Measurements from ENCODE around the gene REEP3.

The REEP3 gene

GRCh38 chr10:63670291-63670898 is 149.2 kb downstream of the REEP3 start:
- DNase-seq = no peak

- DNase-seq = no peak
Observed at GRCh38 chr10:63671317-63671937, 150.2 kb downstream of the REEP3 start.

GRCh38 chr10:63672491-63672890 is 151.3 kb downstream of the REEP3 start:
- no peak for DNase-seq

GRCh38 chr10:63673246-63673645 is 152.0 kb downstream of the REEP3 start:
- no peak for DNase-seq

GRCh38 chr10:63673846-63674245 is 152.6 kb downstream of the REEP3 start:
- DNase-seq = no peak

Measured in stimulated activated CD4-positive, alpha-beta T cell treated with anti-CD3 and anti-CD28 coated beads, Interleukin-4, amount 100 ng/mL, for 24 hours (primary cell).